T-helper 1 cell treated with Interleukin-12 subunit alpha and Interleukin-12 subunit beta and Interleukin-4 antibody, amounts not matched to agents 30 ng/mL and 1 ng/mL, for 36 hours (primary cell): ENCODE data around the gene RAB31. TPM values are rescaled to one million over a fixed set of nuclear protein-coding genes. Genes with fewer than 3 reads are reported as not detected.
"Not testable (repeated sequence)": the region's sequence is repeated elsewhere in the genome, so short reads cannot be mapped to it uniquely, and the experiment has no call there.

Experiments
- intact Hi-C: fragments of 100-400 bp; cut with micrococcal nuclease; formaldehyde crosslinking; loops from one replicate; pipeline ENCODE4 v1.15.1; 2024
- total RNA-seq: library from RNA; stranded (reverse); gene quantifications from 2 replicates; pipeline ENCODE4 v1.2.3, GENCODE V29; 2022

Gene RAB31
- total RNA-seq: 0.34 and 0.66 TPM in 2 replicates

GRCh38 chr18:9708057-9708433 is at the start of gene RAB31:
Gene RAB31 (plus strand): TSS chr18:9708301. CDS start chr18:9708406, 105 bp downstream.
- intact Hi-C loops: loop anchor here (2.0 to 5.0 kb wide), 2 partner anchors 95 to 204 kb away; partner anchors contain the start of gene VAPA

DNA sequence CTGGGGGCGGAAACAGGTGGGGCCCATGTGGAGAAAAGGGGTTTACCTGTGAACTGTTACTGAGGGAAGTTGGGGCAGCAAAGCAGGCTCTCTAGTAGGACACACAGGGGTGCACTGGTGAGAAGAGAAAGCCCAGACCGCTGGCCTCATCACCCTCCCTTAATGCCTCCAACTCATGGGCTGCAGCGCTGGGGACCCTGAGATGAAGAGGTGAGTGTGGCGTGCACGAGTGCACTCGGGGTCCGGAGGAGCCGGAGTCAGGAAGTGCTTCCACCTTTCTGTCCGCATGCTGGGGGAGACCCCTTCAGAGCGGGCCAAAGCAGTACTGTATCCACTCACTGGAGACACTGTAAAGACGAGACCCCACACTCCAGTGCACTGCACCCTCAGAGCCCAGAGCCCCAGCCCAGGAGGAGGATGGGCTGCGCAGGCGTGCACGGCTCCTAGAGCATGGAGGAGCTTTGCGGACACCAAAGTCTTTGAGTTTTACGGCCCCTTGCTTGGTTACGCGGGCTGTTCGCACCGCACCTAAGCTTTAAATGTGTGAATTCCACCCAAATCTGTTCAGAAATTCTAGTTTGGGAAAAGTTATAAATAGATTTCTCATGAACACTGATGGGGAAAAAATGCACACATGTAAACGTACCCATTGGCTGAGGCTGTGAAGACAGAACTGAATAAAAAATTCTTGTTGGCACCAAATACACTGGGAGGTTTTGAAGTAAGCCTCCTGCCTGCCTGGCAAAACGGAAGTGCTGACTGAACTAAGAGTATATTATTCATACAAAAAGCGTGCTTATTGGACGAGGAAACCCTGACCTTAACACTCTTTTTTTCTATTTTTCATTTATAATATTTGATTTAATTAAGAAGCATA is 48.4 kb upstream of the RAB31 start:
- intact Hi-C loops: no loop called here

- intact Hi-C loops: no loop called here
Observed at GRCh38 chr18:9661564-9661963, 46.5 kb upstream of the RAB31 start.

DNA sequence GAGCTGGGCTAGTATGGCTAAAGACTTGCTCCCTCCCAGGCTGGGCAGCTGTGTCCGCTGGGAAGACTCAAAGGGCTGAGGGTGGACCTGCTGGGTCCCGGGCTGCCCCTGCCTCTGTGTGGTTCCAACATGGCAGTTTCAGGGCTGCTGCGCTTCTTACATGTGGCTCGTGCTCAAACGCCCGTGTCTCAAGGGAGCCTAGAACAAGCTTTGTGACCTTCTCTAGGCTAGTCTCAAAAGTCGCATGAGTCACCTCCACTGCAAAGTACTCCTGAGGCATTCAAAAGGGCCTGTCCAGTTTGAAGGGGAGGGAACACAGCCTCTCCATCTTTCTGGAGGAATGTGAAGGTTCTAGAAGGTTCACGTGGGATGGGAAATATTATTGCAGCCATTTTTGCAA is 44.7 kb upstream of the RAB31 start:
- intact Hi-C loops: no loop called here

GRCh38 chr18:9665314-9665713 is 42.8 kb upstream of the RAB31 start:
- intact Hi-C loops: no loop called here

DNA sequence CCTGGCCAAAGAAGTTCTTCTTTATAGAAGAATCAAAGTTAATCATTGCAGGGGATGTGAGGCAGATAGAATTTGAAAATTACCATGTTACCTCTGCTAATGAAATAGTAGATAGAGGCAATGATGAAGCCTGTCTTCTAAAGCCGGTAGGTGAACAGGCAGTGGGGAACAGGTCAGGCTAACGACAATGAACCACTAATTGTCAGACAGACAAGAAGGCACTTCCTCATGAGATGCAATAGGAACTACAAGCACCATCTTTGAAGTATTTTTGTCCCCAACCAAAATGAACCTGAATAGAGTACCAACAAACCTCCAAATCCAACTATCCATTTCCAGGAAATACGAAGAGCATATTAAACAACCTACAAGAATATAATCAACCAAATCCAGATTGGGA is 41.6 kb upstream of the RAB31 start:
- intact Hi-C loops: no loop called here

- intact Hi-C loops: no loop called here
Observed at GRCh38 chr18:9669016-9669415, 39.1 kb upstream of the RAB31 start.

DNA sequence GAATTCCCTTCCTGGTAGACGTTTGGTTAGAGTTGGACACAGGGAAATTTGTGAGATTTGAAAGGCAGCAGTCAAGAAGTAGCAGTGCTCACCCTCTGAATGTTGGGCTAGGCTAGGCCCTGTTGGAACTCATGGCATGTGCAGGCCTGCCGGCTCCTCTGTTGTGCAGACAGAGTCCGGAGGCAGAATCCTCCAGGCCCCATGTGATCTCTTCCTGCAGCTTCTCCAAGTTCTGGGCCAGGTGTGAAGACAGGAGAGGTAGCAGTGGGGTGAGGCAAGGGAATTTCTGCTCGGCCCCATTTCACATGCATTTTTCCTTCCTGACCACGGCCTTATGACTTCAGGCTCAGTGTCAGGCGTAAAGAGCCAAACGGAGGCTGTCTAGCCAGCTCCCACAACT is 36.9 kb upstream of the RAB31 start:
- intact Hi-C loops: loop anchor here (5.0 kb wide), 1 partner anchor 94 kb away; no protein-coding TSS in a partner anchor

- intact Hi-C loops: loop anchor here (1.0 to 5.0 kb wide), 2 partner anchors 61 to 96 kb away; no protein-coding TSS in a partner anchor
Observed at GRCh38 chr18:9673296-9674251, 34.5 kb upstream of the RAB31 start.

GRCh38 chr18:9678216-9678615 is 29.9 kb upstream of the RAB31 start:
- intact Hi-C loops: not testable (repeated sequence)

DNA sequence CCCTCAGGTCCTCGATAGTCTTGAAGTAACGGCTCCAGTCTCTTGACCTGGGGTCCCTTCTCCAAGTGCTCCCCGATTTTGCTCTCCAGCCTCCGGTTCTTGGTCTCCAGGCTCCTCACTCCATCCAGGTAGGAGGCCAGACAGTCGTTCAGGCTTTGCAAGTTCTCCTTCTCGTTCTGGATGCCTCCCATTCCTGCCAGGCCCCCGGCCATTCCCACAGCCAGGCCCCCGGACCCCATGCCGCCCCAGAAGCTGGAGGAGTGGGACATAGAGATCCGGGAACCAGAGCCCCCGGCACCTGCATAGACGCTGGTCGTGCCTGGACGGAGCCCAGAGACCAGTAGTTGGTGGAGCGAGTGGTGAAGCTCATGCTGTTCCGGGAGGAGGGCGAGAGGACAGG is 29.0 kb upstream of the RAB31 start:
- intact Hi-C loops: no loop called here

DNA sequence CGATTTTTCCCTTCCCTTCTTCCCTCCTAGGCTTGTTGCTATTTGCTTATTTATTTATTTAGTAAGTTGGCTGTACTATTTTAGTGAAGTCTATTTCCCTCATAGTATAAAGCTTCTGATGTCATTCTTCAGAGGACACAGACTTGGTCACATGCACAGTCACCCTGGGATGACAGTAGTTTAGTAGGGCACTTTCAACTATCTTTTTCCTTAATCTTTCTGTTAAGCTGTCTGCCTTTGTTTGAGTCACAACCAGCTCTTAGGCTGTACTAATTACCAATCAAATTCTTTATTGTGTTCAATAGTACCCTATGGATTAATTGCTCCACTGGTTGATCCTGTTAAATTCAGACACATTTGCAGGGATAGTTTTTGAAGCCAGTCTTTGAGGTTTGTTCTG is 26.9 kb upstream of the RAB31 start:
- intact Hi-C loops: no loop called here

- intact Hi-C loops: no loop called here
Observed at GRCh38 chr18:9682572-9682971, 25.5 kb upstream of the RAB31 start.

DNA sequence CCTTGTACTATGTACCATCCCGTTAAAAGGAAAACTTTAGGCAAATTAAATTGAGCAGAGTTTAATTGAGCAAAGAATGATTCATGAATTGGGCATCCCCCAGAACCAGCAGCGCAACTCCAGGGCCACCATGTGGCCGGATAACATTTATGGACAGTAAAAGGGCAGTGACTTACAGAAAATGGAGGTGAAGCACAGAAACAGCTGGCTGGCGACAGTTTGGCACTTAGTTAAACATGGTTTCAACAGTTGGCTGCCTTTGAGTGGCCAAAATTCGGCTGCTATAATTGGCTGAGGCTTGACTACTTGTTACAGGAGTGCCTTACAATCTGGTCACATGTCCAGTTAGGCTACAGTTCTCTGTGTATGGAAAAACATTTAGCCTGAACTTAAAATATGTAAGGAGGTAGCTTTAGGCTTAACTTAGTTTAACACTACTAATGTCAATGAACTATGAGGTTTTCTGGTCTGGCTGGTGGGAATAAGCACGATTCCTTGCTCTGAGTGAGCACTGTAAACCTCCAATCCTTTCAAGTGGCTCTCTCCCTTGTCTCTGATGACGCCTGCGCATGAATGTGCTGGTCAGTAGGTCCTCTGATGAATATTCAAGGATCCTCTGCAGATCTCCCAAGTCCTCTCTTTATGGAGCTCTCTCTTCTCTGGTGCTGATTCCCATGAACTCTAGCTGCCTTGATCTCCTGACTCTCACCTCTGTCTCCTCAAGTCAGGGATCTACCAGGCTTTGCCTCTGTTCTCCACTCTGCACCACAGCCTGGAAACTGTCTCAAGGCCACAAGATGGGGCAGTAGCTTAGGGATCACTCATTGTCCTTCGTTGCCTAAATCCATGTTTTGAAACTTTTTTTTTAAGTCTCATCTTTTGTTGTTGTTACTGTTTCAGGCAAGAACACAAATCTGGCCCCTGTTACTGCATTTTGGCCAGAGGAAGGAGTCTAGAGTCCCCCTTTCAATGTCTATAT is 24.4 kb upstream of the RAB31 start:
- intact Hi-C loops: no loop called here

DNA sequence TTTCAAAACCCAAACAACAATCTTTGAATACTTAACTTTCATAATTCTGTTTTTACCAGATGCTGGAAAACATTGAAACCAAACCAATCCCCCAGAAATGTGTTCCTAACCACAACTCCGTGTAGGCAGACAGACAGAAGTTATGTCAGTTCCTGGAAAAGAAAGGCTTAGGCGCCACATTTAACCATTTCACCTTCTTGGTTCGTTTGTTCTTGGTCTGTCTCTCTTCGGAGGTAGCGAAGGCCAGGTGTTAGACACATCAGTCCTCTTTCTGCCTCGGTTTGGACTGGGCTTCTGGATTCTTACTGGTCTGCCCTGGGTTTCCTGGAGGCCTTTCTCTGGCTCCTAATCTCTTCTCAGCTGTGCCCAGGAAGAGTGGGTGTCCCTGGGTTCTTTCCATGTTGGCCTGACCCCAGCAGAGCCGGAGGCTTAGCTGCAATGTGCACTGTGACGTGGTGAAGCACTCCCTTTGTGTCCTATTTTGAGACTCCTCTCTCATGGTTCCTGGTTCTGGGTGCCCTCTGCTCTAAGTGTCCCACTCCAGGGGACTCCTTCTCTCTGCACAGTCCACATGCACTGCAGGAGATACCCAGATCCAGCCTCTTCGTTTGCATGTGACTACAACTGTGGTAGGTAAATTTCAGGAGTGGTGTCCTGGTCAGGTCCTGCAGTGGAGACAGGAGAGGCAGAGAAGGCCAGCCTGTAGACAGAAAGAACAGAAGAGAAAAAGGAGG is 23.1 kb upstream of the RAB31 start:
- intact Hi-C loops: no loop called here

- intact Hi-C loops: no loop called here
Observed at GRCh38 chr18:9685615-9685890, 22.5 kb upstream of the RAB31 start.

DNA sequence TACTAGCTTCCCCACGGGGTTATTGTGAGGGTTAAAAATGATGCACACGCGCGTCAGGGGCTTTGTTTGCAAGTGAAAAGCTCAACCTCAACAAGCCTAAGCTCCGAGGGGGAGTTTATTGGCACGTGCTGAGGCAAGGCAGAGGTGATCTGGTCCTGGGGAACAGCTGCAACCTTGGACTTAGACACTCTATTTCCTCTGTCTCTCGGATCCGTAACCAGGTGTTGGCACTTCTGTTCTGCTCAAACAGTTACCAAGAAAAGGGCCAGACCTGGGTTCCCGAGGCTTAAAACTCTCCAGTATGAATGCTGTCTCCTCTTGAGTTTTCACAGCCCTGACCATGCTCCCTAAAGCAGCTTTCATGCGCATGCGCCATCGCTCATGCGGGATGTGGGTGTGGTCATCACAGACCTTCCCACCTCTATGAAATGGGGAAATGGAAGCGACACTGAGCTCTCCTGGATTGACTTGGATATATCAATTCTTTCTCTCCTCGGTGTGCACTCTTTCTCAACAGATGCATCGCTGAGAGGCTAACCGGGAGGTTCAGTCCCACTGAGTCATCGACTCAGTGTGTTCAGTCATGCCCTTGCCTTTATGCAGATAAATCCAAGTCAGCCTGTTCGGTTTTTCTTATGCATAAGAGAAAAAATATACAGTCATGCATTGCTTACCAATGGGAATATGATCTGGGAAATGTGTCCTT is 19.9 kb upstream of the RAB31 start:
- intact Hi-C loops: no loop called here

- intact Hi-C loops: no loop called here
Observed at GRCh38 chr18:9689253-9689652, 18.8 kb upstream of the RAB31 start.

- intact Hi-C loops: no loop called here
Observed at GRCh38 chr18:9690418-9691188, 17.5 kb upstream of the RAB31 start.
